AG04450 (cell line): ENCODE results near the gene TOX2. TPM values are rescaled to one million over a fixed set of nuclear protein-coding genes. Genes with fewer than 3 reads are reported as not detected.

ENCODE experiments used
- CTCF ChIA-PET: fragments of 300-600, 350-600 bp; formaldehyde crosslinking; extraction: SDS; loops from one replicate; lab custom pipeline; 2022; ENCODE audit warnings: antibody characterized with exemption, inconsistent platforms; lab: Charles Lee
- POLR2A ChIA-PET: fragments of 350-600 bp; formaldehyde crosslinking; extraction: SDS; loops from one replicate; lab custom pipeline; 2021; ENCODE audit warnings: antibody characterized with exemption, inconsistent platforms; lab: Yijun Ruan, JAX
- DNase-seq: peaks from one replicate; pipeline ENCODE4 v3.0.0-alpha.2; 2011; ENCODE audit warnings: low read depth, low spot score
- H3K27ac ChIP-seq: one replicate; pipeline ENCODE4 v1.5.1; 2012; ENCODE audit warnings: low read depth, low read length, control low read depth
- H3K27me3 ChIP-seq: one replicate; pipeline ENCODE4 v1.6.0; 2012; ENCODE audit warnings: low read length; ENCODE audit not compliant: control insufficient read depth, insufficient read depth
- H3K4me3 ChIP-seq: 2 replicates; pipeline ENCODE4 v1.5.1; 2011; ENCODE audit warnings: mild to moderate bottlenecking, low read depth, low read length, control low read depth
- H3K9me3 ChIP-seq: 2 replicates; pipeline ENCODE4 v1.5.1; 2012; ENCODE audit warnings: low read length; ENCODE audit not compliant: control insufficient read depth, insufficient read depth
- CTCF ChIP-seq: IDR thresholded peaks from 2 replicates; pipeline ENCODE4 v1.5.1; 2011; ENCODE audit warnings: low read depth, low read length, control low read depth, inconsistent platforms
- polyA plus RNA-seq: library from polyadenylated mRNA; depleted of rRNA; stranded (reverse); fragments of >200 nt; gene quantifications from 2 replicates; pipeline ENCODE4 v1.2.3, GENCODE V29; 2011

Gene TOX2
- polyA plus RNA-seq, 1 experiment: 10.6 TPM

- TF ChIP-seq CTCF: no peak
- H3K4me3 ChIP-seq: no peak overlapping the region
- H3K27me3 ChIP-seq: no peaks in the 10 kb centered on the region
- no peak overlapping the region for H3K27ac ChIP-seq
- DNase-seq: no peak
- ChIA-PET CTCF (no interaction called here), POLR2A (no interaction called here)
- H3K9me3 ChIP-seq: peaks cover 5% of the 10 kb centered on the region
These were observed 119.8 kb downstream of the TOX2 start for GRCh38 chr20:44034451-44034850.

- no peak overlapping the region for H3K4me3 ChIP-seq
- no peak overlapping the region for H3K27ac ChIP-seq
- ChIA-PET POLR2A (no interaction called here), CTCF (no interaction called here)
- H3K27me3 ChIP-seq: no peaks in the 10 kb centered on the region
- H3K9me3 ChIP-seq: peaks cover 5% of the 10 kb centered on the region
- no peak for TF ChIP-seq CTCF
- no peak for DNase-seq
These were observed 120.4 kb downstream of the TOX2 start for GRCh38 chr20:44034965-44035635.

DNA sequence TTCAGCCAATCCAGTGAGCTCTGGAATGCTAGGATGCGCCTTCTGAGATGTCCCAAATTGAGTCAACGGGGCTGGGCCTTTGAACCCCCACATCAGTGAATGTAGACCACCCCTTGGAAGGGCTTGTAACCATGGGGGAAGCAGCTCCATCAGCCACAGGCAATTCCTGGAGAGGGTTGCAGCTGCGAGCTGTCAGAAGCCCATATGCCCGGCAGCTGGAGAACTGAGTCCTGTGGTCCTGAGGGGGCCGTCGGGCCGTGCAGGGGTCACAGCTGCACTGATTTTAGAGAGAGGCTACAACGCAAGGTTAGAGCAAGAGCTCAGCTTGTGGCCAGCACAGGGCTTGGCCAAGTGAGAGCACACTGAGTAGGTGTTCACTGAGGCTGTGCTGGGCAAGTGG, 121.3 kb downstream of the TOX2 start:
- Histone ChIP-seq H3K27ac (no peak overlapping the region), H3K4me3 (no peak overlapping the region), H3K9me3 (peaks cover 5% of the 10 kb centered on the region), H3K27me3 (no peaks in the 10 kb centered on the region)
- ChIA-PET POLR2A (no interaction called here), CTCF (no interaction called here)
- no peak for DNase-seq
- TF ChIP-seq CTCF: no peak

DNA sequence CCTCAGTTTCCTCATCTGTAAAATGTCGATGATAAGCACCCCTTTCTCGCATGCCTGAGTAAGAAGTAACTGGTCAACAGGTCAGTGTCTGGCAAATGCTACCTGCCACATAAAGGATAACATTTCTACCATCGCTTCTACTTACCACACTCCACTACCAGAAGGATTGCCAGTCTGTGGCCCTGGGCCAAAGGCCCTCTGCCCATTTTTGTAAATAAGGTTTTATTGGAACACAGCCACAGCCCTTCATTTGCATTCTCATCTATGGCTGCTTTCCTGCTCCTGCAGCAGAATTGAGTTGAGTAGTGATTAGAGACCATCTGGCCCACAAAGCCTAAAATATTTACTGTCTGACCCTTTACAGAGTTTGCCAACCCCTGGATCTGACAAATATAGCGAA, 121.8 kb downstream of the TOX2 start:
- TF ChIP-seq CTCF: no peak
- no peak for DNase-seq
- Histone ChIP-seq H3K27ac (no peak overlapping the region), H3K4me3 (no peak overlapping the region), H3K9me3 (peaks cover 5% of the 10 kb centered on the region), H3K27me3 (no peaks in the 10 kb centered on the region)
- CTCF ChIA-PET: no interaction called here
- POLR2A ChIA-PET: no interaction called here

DNA sequence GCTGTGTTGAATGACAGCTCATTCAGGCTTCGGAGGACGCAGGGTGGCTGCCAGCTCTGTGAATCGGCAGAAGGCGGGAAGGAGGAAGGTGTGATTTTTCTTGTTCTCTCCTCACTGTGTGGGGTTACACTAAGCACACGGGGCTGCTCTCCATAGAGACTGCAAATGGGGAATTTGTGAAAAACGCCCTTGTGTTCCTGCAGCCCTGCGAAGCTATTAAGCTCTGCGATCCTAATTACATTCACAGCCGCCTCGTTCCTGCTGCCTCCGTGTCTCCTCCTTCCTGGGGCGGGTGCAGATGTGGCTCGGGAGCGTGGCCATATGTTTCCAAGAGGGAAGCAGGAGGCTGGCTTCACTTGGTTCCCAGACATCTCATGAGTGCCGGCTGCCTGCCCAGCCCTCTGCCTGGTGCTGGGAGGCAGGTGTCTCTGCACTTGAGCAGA, 124.0 kb downstream of the TOX2 start:
- H3K27ac ChIP-seq: no peak overlapping the region
- no peak for TF ChIP-seq CTCF
- H3K27me3 ChIP-seq: no peaks in the 10 kb centered on the region
- ChIA-PET POLR2A (no interaction called here), CTCF (no interaction called here)
- no peak overlapping the region for H3K4me3 ChIP-seq
- DNase-seq: no peak
- peaks cover 5% of the 10 kb centered on the region for H3K9me3 ChIP-seq
